GM21515 (cell line): ENCODE measurements around the gene AGPAT3.

Experiments used
- ATAC-seq: cut with Tn5 transposase; IDR thresholded peaks from one replicate; pipeline ENCODE4 v1.9.1; 2021; ENCODE audit not compliant: unreplicated experiment

Gene AGPAT3

GRCh38 chr21:43951911-43952703 is 87.1 kb downstream of the AGPAT3 start:
- no peak for ATAC-seq

- no peak for ATAC-seq
These were observed 88.0 kb downstream of the AGPAT3 start for GRCh38 chr21:43953021-43953420.

- no peak for ATAC-seq
These were observed 89.0 kb downstream of the AGPAT3 start for GRCh38 chr21:43954042-43954441.

- no peak for ATAC-seq
These were observed 89.9 kb downstream of the AGPAT3 start for GRCh38 chr21:43954896-43955295.

- no peak for ATAC-seq
These were observed 91.1 kb downstream of the AGPAT3 start for GRCh38 chr21:43956019-43956669.

- ATAC-seq = no peak
These were observed 91.6 kb downstream of the AGPAT3 start for GRCh38 chr21:43956670-43957035.

GRCh38 chr21:43957128-43957571 is 92.1 kb downstream of the AGPAT3 start:
- ATAC-seq = no peak

GRCh38 chr21:43957611-43958362 is 92.8 kb downstream of the AGPAT3 start:
- ATAC-seq = no peak

- ATAC-seq = no peak
These were observed 93.5 kb downstream of the AGPAT3 start for GRCh38 chr21:43958364-43959158.

GRCh38 chr21:43959231-43960116 is 94.5 kb downstream of the AGPAT3 start:
- ATAC-seq = no peak

GRCh38 chr21:43961382-43961909 is 96.4 kb downstream of the AGPAT3 start:
- no peak for ATAC-seq

GRCh38 chr21:43965911-43966585 is 101.0 kb downstream of the AGPAT3 start:
- no peak for ATAC-seq

GRCh38 chr21:43966946-43967512 is 102.0 kb downstream of the AGPAT3 start:
- ATAC-seq = no peak

GRCh38 chr21:43967981-43968380 is 103.0 kb downstream of the AGPAT3 start:
- no peak for ATAC-seq

GRCh38 chr21:43968410-43969114 is 103.5 kb downstream of the AGPAT3 start:
- no peak for ATAC-seq

- no peak for ATAC-seq
These were observed 104.1 kb downstream of the AGPAT3 start for GRCh38 chr21:43969115-43969444.

- ATAC-seq = no peak
These were observed 105.5 kb downstream of the AGPAT3 start for GRCh38 chr21:43970551-43970950.

- ATAC-seq = no peak
These were observed 106.4 kb downstream of the AGPAT3 start for GRCh38 chr21:43971201-43971991.
